H1 (cell line): Measurements from ENCODE around the gene ZIC1.

Experiments
- MAX ChIP-seq: IDR thresholded peaks from 2 replicates; pipeline ENCODE4 v1.6.1; 2012; ENCODE audit warnings: inconsistent platforms
- POLR2A ChIP-seq, 2 experiments: IDR thresholded peaks; 1 replicate in 1 of 2; 2 replicates in 1 of 2; pipeline ENCODE4 v1.6.1; 2011; ENCODE audit warnings: low read depth in 2 of 2, low read length in 2 of 2, mild to moderate bottlenecking in 2 of 2; ENCODE audit errors: control extremely low read depth in 1 of 2
- SP1 ChIP-seq: IDR thresholded peaks from 2 replicates; pipeline ENCODE4 v1.6.1; 2011; ENCODE audit warnings: low read depth, low read length

- TF ChIP-seq MAX, result peak; percentile 36
- TF ChIP-seq POLR2A (IDR thresholded peaks at IDR 0.05; ENCODE audit: control extremely low read depth in 1 of 2, low read depth in 2 of 2, low read length in 2 of 2), result no peak
- no peak for TF ChIP-seq SP1
These were observed 24.7 kb upstream of the ZIC1 start for GRCh38 chr3:147384210-147385058.
